Activated T-cell treated with anti-CD3 and anti-CD28 coated beads for 48 hours (primary cell): ENCODE measurements around the gene FBXO4.

ENCODE experiments used
- DNase-seq: peaks from one replicate; pipeline ENCODE4 v3.0.0-alpha.2; 2020; ENCODE audit warnings: low read depth

The FBXO4 gene

DNA sequence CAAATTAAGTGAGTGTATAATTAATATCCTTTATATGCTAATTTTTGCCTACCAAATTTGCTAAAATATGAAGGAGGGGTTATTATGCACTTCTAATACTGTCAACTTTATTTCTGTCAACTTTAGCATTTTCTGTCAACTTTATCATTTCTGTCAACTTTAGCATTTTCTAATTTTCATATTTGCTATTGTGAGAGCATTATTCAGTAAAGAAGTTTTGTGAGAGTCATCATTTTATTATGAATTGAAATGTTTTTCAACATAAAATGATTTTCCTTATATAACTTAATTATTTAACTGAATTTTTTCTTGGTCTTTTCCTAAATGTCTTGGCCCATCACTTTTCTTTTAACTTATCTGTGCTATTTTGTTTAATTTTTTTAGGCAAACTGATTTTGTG, 58.2 kb downstream of the FBXO4 start:
- DNase-seq: no peak

DNA sequence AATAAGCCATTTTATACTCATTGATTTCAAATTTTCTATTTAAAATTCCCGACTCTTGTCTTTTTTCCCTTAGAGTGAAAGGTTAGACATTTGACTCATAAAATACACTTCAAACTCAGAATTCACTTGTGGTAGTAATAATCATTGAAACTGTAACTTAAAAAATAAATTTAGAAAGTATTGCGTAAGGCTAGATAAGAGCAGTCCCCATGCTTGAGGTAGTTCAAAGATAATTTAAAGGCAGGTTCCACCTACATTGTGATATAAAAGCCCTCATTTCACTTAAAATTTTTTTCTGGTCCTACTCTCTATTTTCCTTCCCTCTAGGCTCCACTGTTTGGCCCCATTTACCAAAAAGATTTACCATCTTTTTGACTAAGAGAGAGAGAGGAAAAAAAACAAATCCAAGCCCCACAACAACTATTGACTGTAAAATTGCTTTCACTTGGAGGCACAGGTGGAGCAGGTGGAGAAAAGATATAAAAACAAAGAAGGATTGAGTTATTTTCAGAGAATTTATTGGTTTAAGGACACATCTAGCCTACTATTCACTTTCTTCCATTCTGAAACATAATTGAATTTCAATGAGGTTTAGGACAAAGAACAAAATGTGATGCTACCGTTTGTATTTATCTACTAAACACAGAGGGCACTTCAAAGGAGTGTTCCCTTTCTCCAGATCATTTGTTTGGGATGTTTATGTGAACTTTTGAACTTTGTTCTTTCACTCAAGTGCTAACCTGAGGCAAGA, 61.0 kb downstream of the FBXO4 start:
- DNase-seq: no peak
